WTC11 (cell line): Measurements from ENCODE around the gene DNAL4. TPM values are rescaled to one million over a fixed set of nuclear protein-coding genes. Genes with fewer than 3 reads are reported as not detected.

Source experiments
- ATAC-seq: fragments of 200-7000 bp; cut with Tn5 transposase; 2 replicates; pipeline ENCODE4 v1.10.0; 2021; ENCODE audit warnings: mild to moderate bottlenecking, moderate library complexity
- CTCF ChIA-PET: fragments of 300-600 bp; sonication (Branson Sonifier 250); formaldehyde crosslinking; loops from one replicate; lab custom pipeline; 2021; ENCODE audit warnings: antibody characterized with exemption; lab: Charles Lee
- POLR2A ChIA-PET: fragments of 350-600 bp; sonication (Branson Sonifier 250); formaldehyde crosslinking; loops from one replicate; lab custom pipeline; 2021; ENCODE audit warnings: antibody characterized with exemption; lab: Charles Lee
- DNase-seq: peaks from one replicate; pipeline ENCODE4 v3.0.0; 2021; ENCODE audit warnings: low spot score
- H3K27ac Mint-ChIP-seq: 2 replicates; pipeline ENCODE4 v1.8.0; 2021; ENCODE audit warnings: mixed read lengths
- H3K27me3 Mint-ChIP-seq: 2 replicates; pipeline ENCODE4 v1.8.0; 2021; ENCODE audit warnings: low read depth, mild to moderate bottlenecking, moderate library complexity, mixed read lengths
- H3K36me3 Mint-ChIP-seq: 2 replicates; pipeline ENCODE4 v1.8.0; 2021; ENCODE audit warnings: mixed read lengths
- H3K4me1 Mint-ChIP-seq: 2 replicates; pipeline ENCODE4 v1.8.0; 2022; ENCODE audit warnings: mixed read lengths
- H3K4me3 Mint-ChIP-seq: 2 replicates; pipeline ENCODE4 v1.8.0; 2021; ENCODE audit warnings: mild to moderate bottlenecking, moderate library complexity, mixed read lengths
- H3K9me3 Mint-ChIP-seq: 2 replicates; pipeline ENCODE4 v1.8.0; 2021; ENCODE audit warnings: mixed read lengths
- CTCF ChIP-seq: fragments of 200-600 bp; IDR thresholded peaks from 2 replicates; pipeline ENCODE4 v1.8.0; 2022; ENCODE audit warnings: antibody characterized with exemption
- ESRRA ChIP-seq: sonication (generic); formaldehyde crosslinking; IDR thresholded peaks from 2 replicates; pipeline ENCODE4 v1.8.1; 2022; ENCODE audit warnings: mild to moderate bottlenecking, missing genetic modification reagents, borderline replicate concordance
- JAZF1 ChIP-seq: fragments of 250-450 bp; sonication (Bioruptor Pico); IDR thresholded peaks from 2 replicates; pipeline ENCODE4 v1.9.0; 2021; ENCODE audit warnings: moderate library complexity, mild to moderate bottlenecking, inconsistent platforms
- NFE2L1 ChIP-seq: sonication (generic); formaldehyde crosslinking; IDR thresholded peaks from 2 replicates; pipeline ENCODE4 v1.8.1; 2023; ENCODE audit warnings: missing genetic modification reagents
- PREB ChIP-seq: sonication (generic); formaldehyde crosslinking; IDR thresholded peaks from 2 replicates; pipeline ENCODE4 v1.8.1; 2022; ENCODE audit warnings: mild to moderate bottlenecking, missing genetic modification reagents, moderate library complexity, borderline replicate concordance
- PRRX2 ChIP-seq: fragments of 250-450 bp; sonication (Bioruptor Pico); IDR thresholded peaks from 2 replicates; pipeline ENCODE4 v1.8.0; 2021; ENCODE audit warnings: mild to moderate bottlenecking
- RORB ChIP-seq: fragments of 250-450 bp; sonication (Bioruptor Pico); IDR thresholded peaks from 2 replicates; pipeline ENCODE4 v1.9.0; 2021; ENCODE audit warnings: mild to moderate bottlenecking
- SOX15 ChIP-seq: fragments of 250-450 bp; sonication (Bioruptor Pico); IDR thresholded peaks from 2 replicates; pipeline ENCODE4 v1.9.0; 2021; ENCODE audit warnings: mild to moderate bottlenecking
- TEAD4 ChIP-seq: sonication (generic); formaldehyde crosslinking; IDR thresholded peaks from 2 replicates; pipeline ENCODE4 v1.8.0; 2022; ENCODE audit warnings: mild to moderate bottlenecking, missing genetic modification reagents
- USF2 ChIP-seq: sonication (generic); formaldehyde crosslinking; IDR thresholded peaks from 2 replicates; pipeline ENCODE4 v1.8.1; 2023; ENCODE audit warnings: mild to moderate bottlenecking, missing genetic modification reagents, moderate library complexity
- ZBTB21 ChIP-seq: sonication (generic); formaldehyde crosslinking; IDR thresholded peaks from 2 replicates; pipeline ENCODE4 v1.8.1; 2023; ENCODE audit warnings: mild to moderate bottlenecking, missing genetic modification reagents, borderline replicate concordance
- ZNF219 ChIP-seq: sonication (generic); formaldehyde crosslinking; IDR thresholded peaks from 2 replicates; pipeline ENCODE4 v1.8.0; 2023; ENCODE audit warnings: missing genetic modification reagents, mild to moderate bottlenecking, borderline replicate concordance
- ZNF416 ChIP-seq: fragments of 250-450 bp; sonication (Bioruptor Pico); IDR thresholded peaks from 2 replicates; pipeline ENCODE4 v1.9.0; 2021; ENCODE audit warnings: mild to moderate bottlenecking, inconsistent platforms
- ZSCAN18 ChIP-seq: fragments of 250-450 bp; sonication (Bioruptor Pico); IDR thresholded peaks from 2 replicates; pipeline ENCODE4 v2.1.2; 2022; ENCODE audit warnings: mild to moderate bottlenecking, moderate library complexity
- total RNA-seq: library from RNA; stranded (reverse); gene quantifications from 3 replicates; pipeline ENCODE4 v1.2.3, GENCODE V29; 2021
- TF ChIP-seq, protein P1 (sequence below): sonication (generic); formaldehyde crosslinking; IDR thresholded peaks from 2 replicates; pipeline ENCODE4 v1.8.0; 2023; ENCODE audit warnings: mild to moderate bottlenecking, missing genetic modification reagents
- TF ChIP-seq, protein P2 (sequence below): fragments of 250-450 bp; sonication (Bioruptor Pico); IDR thresholded peaks from 2 replicates; pipeline ENCODE4 v1.9.0; 2021; ENCODE audit warnings: moderate library complexity, mild to moderate bottlenecking, inconsistent platforms, borderline replicate concordance
- TF ChIP-seq, protein P3 (sequence below): fragments of 250-450 bp; sonication (Bioruptor Pico); IDR thresholded peaks from 2 replicates; pipeline ENCODE4 v1.8.0; 2021; ENCODE audit warnings: mild to moderate bottlenecking
- TF ChIP-seq, protein P4 (sequence below): sonication (generic); formaldehyde crosslinking; conservative IDR thresholded peaks from 2 replicates; pipeline ENCODE4 v1.8.1; 2023; ENCODE audit warnings: mild to moderate bottlenecking, low read depth, missing genetic modification reagents, moderate library complexity

Gene DNAL4
- total RNA-seq, 1 experiment from 2014 or later: 11.8 TPM

- no peaks in the 10 kb centered on the region for H3K9me3 Mint-ChIP-seq
- no peaks in the 10 kb centered on the region for H3K27me3 Mint-ChIP-seq
- TF ChIP-seq ZNF416 (CRISPR knock-in tag) (no peak), JAZF1 (no peak), TEAD4 (CRISPR knock-in tag) (no peak), USF2 (CRISPR knock-in tag) (no peak; the same call in 1 of the 2 replicates), RORB (no peak), CTCF (no peak), ESRRA (CRISPR knock-in tag) (no peak), ZBTB21 (CRISPR knock-in tag) (no peak), SOX15 (CRISPR knock-in tag) (no peak), ZNF219 (CRISPR knock-in tag) (no peak), PRRX2 (no peak)
- TF ChIP-seq, protein P1, sequence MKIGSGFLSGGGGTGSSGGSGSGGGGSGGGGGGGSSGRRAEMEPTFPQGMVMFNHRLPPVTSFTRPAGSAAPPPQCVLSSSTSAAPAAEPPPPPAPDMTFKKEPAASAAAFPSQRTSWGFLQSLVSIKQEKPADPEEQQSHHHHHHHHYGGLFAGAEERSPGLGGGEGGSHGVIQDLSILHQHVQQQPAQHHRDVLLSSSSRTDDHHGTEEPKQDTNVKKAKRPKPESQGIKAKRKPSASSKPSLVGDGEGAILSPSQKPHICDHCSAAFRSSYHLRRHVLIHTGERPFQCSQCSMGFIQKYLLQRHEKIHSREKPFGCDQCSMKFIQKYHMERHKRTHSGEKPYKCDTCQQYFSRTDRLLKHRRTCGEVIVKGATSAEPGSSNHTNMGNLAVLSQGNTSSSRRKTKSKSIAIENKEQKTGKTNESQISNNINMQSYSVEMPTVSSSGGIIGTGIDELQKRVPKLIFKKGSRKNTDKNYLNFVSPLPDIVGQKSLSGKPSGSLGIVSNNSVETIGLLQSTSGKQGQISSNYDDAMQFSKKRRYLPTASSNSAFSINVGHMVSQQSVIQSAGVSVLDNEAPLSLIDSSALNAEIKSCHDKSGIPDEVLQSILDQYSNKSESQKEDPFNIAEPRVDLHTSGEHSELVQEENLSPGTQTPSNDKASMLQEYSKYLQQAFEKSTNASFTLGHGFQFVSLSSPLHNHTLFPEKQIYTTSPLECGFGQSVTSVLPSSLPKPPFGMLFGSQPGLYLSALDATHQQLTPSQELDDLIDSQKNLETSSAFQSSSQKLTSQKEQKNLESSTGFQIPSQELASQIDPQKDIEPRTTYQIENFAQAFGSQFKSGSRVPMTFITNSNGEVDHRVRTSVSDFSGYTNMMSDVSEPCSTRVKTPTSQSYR: no peak
- ChIA-PET POLR2A (no interaction called here), CTCF (interaction anchor here (1.0 to 4.0 kb wide), 3 partner anchors 20 to 23 kb away, joined by 3 to 20 read pairs (median 5); no protein-coding TSS in a partner anchor)
- H3K4me3 Mint-ChIP-seq: no peak overlapping the region
- no peak for ATAC-seq
- peaks cover 24% of the 10 kb centered on the region for H3K36me3 Mint-ChIP-seq
- no peak for DNase-seq
- peak overlapping the region; percentile 53; the same call in 1 of the 2 replicates for H3K27ac Mint-ChIP-seq
- no peaks in the 10 kb centered on the region for H3K4me1 Mint-ChIP-seq
Measured at GRCh38 chr22:38744981-38745380, 49.0 kb downstream of the DNAL4 start.

- Mint-ChIP-seq H3K4me1 (no peaks in the 10 kb centered on the region), H3K4me3 (no peak overlapping the region), H3K27ac (no peak overlapping the region), H3K36me3 (peaks cover 25% of the 10 kb centered on the region), H3K9me3 (no peaks in the 10 kb centered on the region), H3K27me3 (no peaks in the 10 kb centered on the region)
- ATAC-seq: no peak
- TF ChIP-seq, protein P2, sequence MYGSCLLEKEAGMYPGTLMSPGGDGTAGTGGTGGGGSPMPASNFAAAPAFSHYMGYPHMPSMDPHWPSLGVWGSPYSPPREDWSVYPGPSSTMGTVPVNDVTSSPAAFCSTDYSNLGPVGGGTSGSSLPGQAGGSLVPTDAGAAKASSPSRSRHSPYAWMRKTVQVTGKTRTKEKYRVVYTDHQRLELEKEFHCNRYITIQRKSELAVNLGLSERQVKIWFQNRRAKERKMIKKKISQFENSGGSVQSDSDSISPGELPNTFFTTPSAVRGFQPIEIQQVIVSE (CRISPR knock-in tag): no peak
- TF ChIP-seq JAZF1 (no peak), PRRX2 (no peak), NFE2L1 (CRISPR knock-in tag) (no peak), ZSCAN18 (CRISPR knock-in tag) (no peak), PREB (CRISPR knock-in tag) (no peak)
- TF ChIP-seq, protein P3, sequence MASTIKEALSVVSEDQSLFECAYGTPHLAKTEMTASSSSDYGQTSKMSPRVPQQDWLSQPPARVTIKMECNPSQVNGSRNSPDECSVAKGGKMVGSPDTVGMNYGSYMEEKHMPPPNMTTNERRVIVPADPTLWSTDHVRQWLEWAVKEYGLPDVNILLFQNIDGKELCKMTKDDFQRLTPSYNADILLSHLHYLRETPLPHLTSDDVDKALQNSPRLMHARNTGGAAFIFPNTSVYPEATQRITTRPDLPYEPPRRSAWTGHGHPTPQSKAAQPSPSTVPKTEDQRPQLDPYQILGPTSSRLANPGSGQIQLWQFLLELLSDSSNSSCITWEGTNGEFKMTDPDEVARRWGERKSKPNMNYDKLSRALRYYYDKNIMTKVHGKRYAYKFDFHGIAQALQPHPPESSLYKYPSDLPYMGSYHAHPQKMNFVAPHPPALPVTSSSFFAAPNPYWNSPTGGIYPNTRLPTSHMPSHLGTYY (CRISPR knock-in tag): no peak
- TF ChIP-seq, protein P4, sequence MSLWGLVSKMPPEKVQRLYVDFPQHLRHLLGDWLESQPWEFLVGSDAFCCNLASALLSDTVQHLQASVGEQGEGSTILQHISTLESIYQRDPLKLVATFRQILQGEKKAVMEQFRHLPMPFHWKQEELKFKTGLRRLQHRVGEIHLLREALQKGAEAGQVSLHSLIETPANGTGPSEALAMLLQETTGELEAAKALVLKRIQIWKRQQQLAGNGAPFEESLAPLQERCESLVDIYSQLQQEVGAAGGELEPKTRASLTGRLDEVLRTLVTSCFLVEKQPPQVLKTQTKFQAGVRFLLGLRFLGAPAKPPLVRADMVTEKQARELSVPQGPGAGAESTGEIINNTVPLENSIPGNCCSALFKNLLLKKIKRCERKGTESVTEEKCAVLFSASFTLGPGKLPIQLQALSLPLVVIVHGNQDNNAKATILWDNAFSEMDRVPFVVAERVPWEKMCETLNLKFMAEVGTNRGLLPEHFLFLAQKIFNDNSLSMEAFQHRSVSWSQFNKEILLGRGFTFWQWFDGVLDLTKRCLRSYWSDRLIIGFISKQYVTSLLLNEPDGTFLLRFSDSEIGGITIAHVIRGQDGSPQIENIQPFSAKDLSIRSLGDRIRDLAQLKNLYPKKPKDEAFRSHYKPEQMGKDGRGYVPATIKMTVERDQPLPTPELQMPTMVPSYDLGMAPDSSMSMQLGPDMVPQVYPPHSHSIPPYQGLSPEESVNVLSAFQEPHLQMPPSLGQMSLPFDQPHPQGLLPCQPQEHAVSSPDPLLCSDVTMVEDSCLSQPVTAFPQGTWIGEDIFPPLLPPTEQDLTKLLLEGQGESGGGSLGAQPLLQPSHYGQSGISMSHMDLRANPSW (CRISPR knock-in tag): no peak
- DNase-seq: no peak
- POLR2A ChIA-PET: interaction anchor here (1.1 to 1.3 kb wide), 3 partner anchors 9 to 11 kb away, joined by 3 to 4 read pairs (median 3); no protein-coding TSS in a partner anchor
- CTCF ChIA-PET: interaction anchor here (1.6 to 2.0 kb wide), 3 partner anchors 9 to 27 kb away, joined by 5 to 15 read pairs (median 11); no protein-coding TSS in a partner anchor
Measured at GRCh38 chr22:38742176-38742942, 51.6 kb downstream of the DNAL4 start.
